Neural crest cell (in vitro differentiated cells): ENCODE measurements around the gene TMEM203. TPM values are rescaled to one million over a fixed set of nuclear protein-coding genes. Genes with fewer than 3 reads are reported as not detected.

Source experiments
- DNase-seq: peaks from one replicate; pipeline ENCODE4 v3.0.0; 2021; ENCODE audit warnings: low read depth, mixed read lengths, low spot score
- H3K27ac Mint-ChIP-seq: one replicate; pipeline ENCODE4 v1.8.0; 2021; ENCODE audit warnings: mild to moderate bottlenecking, mixed read lengths; ENCODE audit not compliant: unreplicated experiment
- H3K27me3 Mint-ChIP-seq: 2 replicates; pipeline ENCODE4 v1.8.0; 2021; ENCODE audit warnings: low read depth, mild to moderate bottlenecking, mixed read lengths
- H3K36me3 Mint-ChIP-seq: 2 replicates; pipeline ENCODE4 v1.8.0; 2021; ENCODE audit warnings: low read depth, mild to moderate bottlenecking, mixed read lengths
- H3K4me1 Mint-ChIP-seq: 2 replicates; pipeline ENCODE4 v1.8.0; 2021; ENCODE audit warnings: mixed read lengths
- H3K4me3 Mint-ChIP-seq: one replicate; pipeline ENCODE4 v1.8.0; 2021; ENCODE audit warnings: mild to moderate bottlenecking, mixed read lengths
- H3K9me3 Mint-ChIP-seq: 2 replicates; pipeline ENCODE4 v1.8.0; 2021; ENCODE audit warnings: mixed read lengths
- CTCF ChIP-seq: fragments of 200-600 bp; sonication (generic); conservative IDR thresholded peaks from 2 replicates; pipeline ENCODE4 v1.5.0; 2021; ENCODE audit warnings: antibody characterized with exemption, mild to moderate bottlenecking
- microRNA-seq: library from miRNA; unstranded; fragments of <30 nt; microRNA quantifications from one replicate; pipeline ENCODE4, GENCODE V29; 2020
- total RNA-seq: library from RNA; stranded (reverse); gene quantifications from 2 replicates; pipeline ENCODE4 v1.2.1, GENCODE V29; 2021

TMEM203 gene
- total RNA-seq, 1 donor from 2014 or later: 49.7 TPM

GRCh38 chr9:137159105-137160053, 46.1 kb downstream of the TMEM203 start:
- H3K4me1 Mint-ChIP-seq: peaks cover 5% of the 10 kb centered on the region
- no peak overlapping the region for H3K4me3 Mint-ChIP-seq
- H3K27ac Mint-ChIP-seq: no peak overlapping the region
- peaks cover 82% of the 10 kb centered on the region for H3K27me3 Mint-ChIP-seq
- no peaks in the 10 kb centered on the region for H3K9me3 Mint-ChIP-seq
- no peak for TF ChIP-seq CTCF
- DNase-seq: no peak
- no peaks in the 10 kb centered on the region for H3K36me3 Mint-ChIP-seq

- peaks cover 5% of the 10 kb centered on the region for H3K4me1 Mint-ChIP-seq
- no peak for DNase-seq
- H3K27ac Mint-ChIP-seq: no peak overlapping the region
- TF ChIP-seq CTCF: no peak
- no peak overlapping the region for H3K4me3 Mint-ChIP-seq
- peaks cover 77% of the 10 kb centered on the region for H3K27me3 Mint-ChIP-seq
- no peaks in the 10 kb centered on the region for H3K36me3 Mint-ChIP-seq
- H3K9me3 Mint-ChIP-seq: no peaks in the 10 kb centered on the region
These were observed 46.8 kb downstream of the TMEM203 start for GRCh38 chr9:137158625-137159024.

- no peak overlapping the region for H3K4me3 Mint-ChIP-seq
- peaks cover 5% of the 10 kb centered on the region for H3K4me1 Mint-ChIP-seq
- TF ChIP-seq CTCF: no peak
- peaks cover 69% of the 10 kb centered on the region for H3K27me3 Mint-ChIP-seq
- no peak overlapping the region for H3K27ac Mint-ChIP-seq
- no peak for DNase-seq
- no peaks in the 10 kb centered on the region for H3K9me3 Mint-ChIP-seq
- no peaks in the 10 kb centered on the region for H3K36me3 Mint-ChIP-seq
These were observed 47.6 kb downstream of the TMEM203 start for GRCh38 chr9:137157618-137158415.

GRCh38 chr9:137156567-137157375, 48.7 kb downstream of the TMEM203 start:
- DNase-seq: no peak
- H3K27me3 Mint-ChIP-seq: peaks cover 61% of the 10 kb centered on the region
- no peak overlapping the region for H3K4me3 Mint-ChIP-seq
- H3K9me3 Mint-ChIP-seq: no peaks in the 10 kb centered on the region
- TF ChIP-seq CTCF: no peak
- no peak overlapping the region for H3K27ac Mint-ChIP-seq
- no peaks in the 10 kb centered on the region for H3K36me3 Mint-ChIP-seq
- peaks cover 5% of the 10 kb centered on the region for H3K4me1 Mint-ChIP-seq

Small RNA genes lying within 50 kb of the gene (microRNA-seq; reads per million reads assigned to microRNA genes)
- not detected for gene MIR3621

Other genes starting within 250 kb of the TMEM203 start
- gene PTGDS, start 228.1 kb downstream of the TMEM203 start, total RNA-seq: not detected in 2 replicates
- not detected in 2 replicates for gene LCNL1, start 222.7 kb downstream of the TMEM203 start, total RNA-seq
- gene PAXX, start 213.2 kb downstream of the TMEM203 start, total RNA-seq: 82.6 and 84.9 TPM in 2 replicates
- gene CLIC3, start 209.1 kb downstream of the TMEM203 start, total RNA-seq: not detected in 2 replicates
- 31.7 and 37.1 TPM in 2 replicates for gene ABCA2, start 177.4 kb downstream of the TMEM203 start, total RNA-seq
- 0.14 TPM in 1 of 2 replicates, not detected in the other for gene FUT7, start 173.6 kb downstream of the TMEM203 start, total RNA-seq
- gene NPDC1, start 159.5 kb downstream of the TMEM203 start, total RNA-seq: 54.7 and 61.1 TPM in 2 replicates
- not detected in 2 replicates for gene ENTPD2, start 151.6 kb downstream of the TMEM203 start, total RNA-seq
- gene SAPCD2, start 135.1 kb downstream of the TMEM203 start, total RNA-seq: 29.8 and 31.1 TPM in 2 replicates
- gene UAP1L1, start 128.1 kb downstream of the TMEM203 start, total RNA-seq: 2.6 and 2.9 TPM in 2 replicates
- gene MAN1B1, start 118.7 kb downstream of the TMEM203 start, total RNA-seq: 50.4 and 54.0 TPM in 2 replicates
- gene DPP7, start 90.9 kb downstream of the TMEM203 start, total RNA-seq: 37.9 and 46.5 TPM in 2 replicates
- gene GRIN1, start 66.5 kb downstream of the TMEM203 start, total RNA-seq: 0.14 and 0.44 TPM in 2 replicates
- 0.37 and 0.48 TPM in 2 replicates for gene LRRC26, start 35.6 kb downstream of the TMEM203 start, total RNA-seq
- not detected in 2 replicates for gene TMEM210, start 33.6 kb downstream of the TMEM203 start, total RNA-seq
- 69.3 and 71.7 TPM in 2 replicates for gene ANAPC2, start 17.1 kb downstream of the TMEM203 start, total RNA-seq
- 64.8 and 66.4 TPM in 2 replicates for gene SSNA1, start 17.0 kb downstream of the TMEM203 start, total RNA-seq
- gene TPRN, start 4.9 kb downstream of the TMEM203 start, total RNA-seq: 22.0 and 25.1 TPM in 2 replicates
- gene NDOR1, start 52 bp upstream of the TMEM203 start, total RNA-seq: 36.6 and 39.4 TPM in 2 replicates
- 9.7 and 10.1 TPM in 2 replicates for gene RNF208, start 16.6 kb upstream of the TMEM203 start, total RNA-seq
- 1.2 and 1.6 TPM in 2 replicates for gene CYSRT1, start 19.5 kb upstream of the TMEM203 start, total RNA-seq
- 0.16 TPM in 1 of 2 replicates, not detected in the other for gene RNF224, start 21.9 kb upstream of the TMEM203 start, total RNA-seq
- gene SLC34A3, start 25.3 kb upstream of the TMEM203 start, total RNA-seq: not detected in 2 replicates
- gene TUBB4B, start 35.6 kb upstream of the TMEM203 start, total RNA-seq: 329 and 336 TPM in 2 replicates
- gene STPG3, start 45.6 kb upstream of the TMEM203 start, total RNA-seq: 0.26 TPM in 1 of 2 replicates, not detected in the other
- 76.7 and 79.0 TPM in 2 replicates for gene NELFB, start 49.7 kb upstream of the TMEM203 start, total RNA-seq
- 0.75 and 0.86 TPM in 2 replicates for gene TOR4A, start 72.1 kb upstream of the TMEM203 start, total RNA-seq
- 31.7 and 33.7 TPM in 2 replicates for gene NRARP, start 96.6 kb upstream of the TMEM203 start, total RNA-seq
- gene EXD3, start 217.5 kb upstream of the TMEM203 start, total RNA-seq: 15.1 and 17.6 TPM in 2 replicates
- gene NOXA1, start 217.7 kb upstream of the TMEM203 start, total RNA-seq: 0.89 and 0.98 TPM in 2 replicates
- gene ENTPD8, start 235.7 kb upstream of the TMEM203 start, total RNA-seq: 0.12 and 0.14 TPM in 2 replicates